Measurements from ENCODE around the gene ZNF236. TPM values are rescaled to one million over a fixed set of nuclear protein-coding genes. Genes with fewer than 3 reads are reported as not detected.

The ZNF236 gene
- total RNA-seq, 1 experiment from 2014 or later = 14.9 TPM

DNA sequence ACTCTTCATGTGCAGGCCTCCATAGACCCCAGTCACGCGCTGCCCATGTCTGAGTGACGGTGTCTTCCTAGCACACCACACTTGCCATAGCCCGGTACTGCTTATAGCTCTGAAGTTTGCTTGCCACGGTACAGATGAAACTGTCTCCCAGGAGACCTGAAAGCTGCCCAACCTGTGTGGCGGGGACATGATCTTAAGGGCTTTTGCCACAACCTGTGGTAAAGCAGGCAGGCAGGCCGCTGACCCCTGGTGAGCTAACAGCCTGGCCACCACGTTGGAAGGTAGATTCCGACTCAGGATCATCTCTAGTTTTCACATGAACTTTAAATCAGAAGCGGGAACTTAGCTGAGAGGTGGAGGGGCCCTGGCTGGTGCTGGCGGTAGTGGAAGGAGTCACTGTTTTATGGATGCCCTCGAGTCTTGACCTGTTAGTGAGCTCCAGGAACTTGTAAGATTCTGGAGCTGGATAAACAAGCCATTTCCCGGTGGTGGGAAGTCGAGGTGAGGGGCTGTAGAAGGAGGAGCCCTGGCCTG, 153.3 kb downstream of the ZNF236 start:
- Mint-ChIP-seq H3K4me3 (ENCODE audit: unreplicated experiment) (no peak overlapping the region), H3K36me3 (ENCODE audit: insufficient read depth, unreplicated experiment) (peaks cover 6% of the 10 kb centered on the region), H3K4me1 (ENCODE audit: low read depth, unreplicated experiment) (no peaks in the 10 kb centered on the region), H3K27me3 (ENCODE audit: insufficient read depth, unreplicated experiment) (no peaks in the 10 kb centered on the region), H3K27ac (ENCODE audit: unreplicated experiment) (no peak overlapping the region), H3K9me3 (ENCODE audit: unreplicated experiment) (no peaks in the 10 kb centered on the region)
- CTCF ChIA-PET = interaction anchor here (0.7 kb wide), 1 partner anchor 44 kb away, joined by 7 read pairs; no protein-coding TSS in a partner anchor
- no peak for DNase-seq
- intact Hi-C loops (cut with micrococcal nuclease; ENCODE audit: unreplicated experiment) = no loop called here
- no peaks in the 10 kb centered on the region for H3K36me3 ChIP-seq (ENCODE audit: control insufficient read depth, insufficient read depth, low read length)
- no peak overlapping the region for H3K4me3 ChIP-seq (ENCODE audit: low read depth, low read length)
- TF ChIP-seq, protein P1, sequence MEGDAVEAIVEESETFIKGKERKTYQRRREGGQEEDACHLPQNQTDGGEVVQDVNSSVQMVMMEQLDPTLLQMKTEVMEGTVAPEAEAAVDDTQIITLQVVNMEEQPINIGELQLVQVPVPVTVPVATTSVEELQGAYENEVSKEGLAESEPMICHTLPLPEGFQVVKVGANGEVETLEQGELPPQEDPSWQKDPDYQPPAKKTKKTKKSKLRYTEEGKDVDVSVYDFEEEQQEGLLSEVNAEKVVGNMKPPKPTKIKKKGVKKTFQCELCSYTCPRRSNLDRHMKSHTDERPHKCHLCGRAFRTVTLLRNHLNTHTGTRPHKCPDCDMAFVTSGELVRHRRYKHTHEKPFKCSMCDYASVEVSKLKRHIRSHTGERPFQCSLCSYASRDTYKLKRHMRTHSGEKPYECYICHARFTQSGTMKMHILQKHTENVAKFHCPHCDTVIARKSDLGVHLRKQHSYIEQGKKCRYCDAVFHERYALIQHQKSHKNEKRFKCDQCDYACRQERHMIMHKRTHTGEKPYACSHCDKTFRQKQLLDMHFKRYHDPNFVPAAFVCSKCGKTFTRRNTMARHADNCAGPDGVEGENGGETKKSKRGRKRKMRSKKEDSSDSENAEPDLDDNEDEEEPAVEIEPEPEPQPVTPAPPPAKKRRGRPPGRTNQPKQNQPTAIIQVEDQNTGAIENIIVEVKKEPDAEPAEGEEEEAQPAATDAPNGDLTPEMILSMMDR (IDR thresholded peaks at IDR 0.05; ENCODE audit: insufficient read depth in 1 of 2, low read depth in 1 of 2, low read length in 1 of 2, severe bottlenecking in 1 of 2, unreplicated experiment in 1 of 2) = no peak
- no peaks in the 10 kb centered on the region for H3K4me1 ChIP-seq
- H3K27me3 ChIP-seq (replicated peaks; ENCODE audit: control insufficient read depth, insufficient read depth, low read length) = no peaks in the 10 kb centered on the region
- POLR2A ChIA-PET = interaction anchor here (0.6 kb wide), 1 partner anchor 85 kb away, joined by 4 read pairs; no protein-coding TSS in a partner anchor
- no peaks in the 10 kb centered on the region for H3K9me3 ChIP-seq
- no TSS peak for BruUV-seq (replicated peaks)

DNA sequence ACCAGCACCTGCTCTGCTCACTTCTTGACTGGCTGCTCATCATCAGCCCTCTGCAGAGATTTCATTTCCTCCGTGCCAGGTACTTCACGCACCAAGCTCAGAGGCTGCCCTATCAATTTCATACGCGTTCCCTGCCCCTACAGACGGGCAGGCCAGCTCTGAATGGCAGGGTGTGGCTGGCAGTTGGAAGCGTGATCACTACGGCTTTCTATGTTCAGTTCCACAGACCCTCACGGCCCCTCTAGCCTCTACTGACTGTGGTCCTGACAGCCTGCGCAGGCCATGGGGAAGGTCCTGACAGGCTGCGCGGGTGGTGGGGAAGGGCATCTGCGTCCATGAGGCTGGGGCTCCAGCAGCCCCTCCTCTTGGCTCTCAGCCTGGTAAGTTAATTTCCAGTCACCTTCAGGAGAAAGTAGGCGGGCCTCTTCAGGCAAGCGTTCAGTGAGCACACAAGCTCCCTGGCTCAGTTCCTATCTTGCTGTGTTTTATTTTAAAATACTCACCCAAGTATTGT, 154.8 kb downstream of the ZNF236 start:
- BruUV-seq (replicated peaks) = no TSS peak
- Mint-ChIP-seq H3K4me3 (ENCODE audit: unreplicated experiment) (no peak overlapping the region), H3K27ac (ENCODE audit: unreplicated experiment) (no peak overlapping the region), H3K27me3 (ENCODE audit: insufficient read depth, unreplicated experiment) (no peaks in the 10 kb centered on the region), H3K9me3 (ENCODE audit: unreplicated experiment) (no peaks in the 10 kb centered on the region), H3K36me3 (ENCODE audit: insufficient read depth, unreplicated experiment) (peaks cover 6% of the 10 kb centered on the region), H3K4me1 (ENCODE audit: low read depth, unreplicated experiment) (no peaks in the 10 kb centered on the region)
- no peak for DNase-seq
- Histone ChIP-seq H3K27me3 (replicated peaks; ENCODE audit: control insufficient read depth, insufficient read depth, low read length) (no peaks in the 10 kb centered on the region), H3K9me3 (no peaks in the 10 kb centered on the region), H3K36me3 (ENCODE audit: control insufficient read depth, insufficient read depth, low read length) (no peaks in the 10 kb centered on the region), H3K4me1 (no peaks in the 10 kb centered on the region), H3K4me3 (ENCODE audit: low read depth, low read length) (no peak overlapping the region)
- intact Hi-C loops (cut with micrococcal nuclease; ENCODE audit: unreplicated experiment) = no loop called here
- POLR2A ChIA-PET = no interaction called here
- CTCF ChIA-PET = no interaction called here
- TF ChIP-seq, protein P1 (IDR thresholded peaks at IDR 0.05; ENCODE audit: insufficient read depth in 1 of 2, low read depth in 1 of 2, low read length in 1 of 2, severe bottlenecking in 1 of 2, unreplicated experiment in 1 of 2) = no peak

DNA sequence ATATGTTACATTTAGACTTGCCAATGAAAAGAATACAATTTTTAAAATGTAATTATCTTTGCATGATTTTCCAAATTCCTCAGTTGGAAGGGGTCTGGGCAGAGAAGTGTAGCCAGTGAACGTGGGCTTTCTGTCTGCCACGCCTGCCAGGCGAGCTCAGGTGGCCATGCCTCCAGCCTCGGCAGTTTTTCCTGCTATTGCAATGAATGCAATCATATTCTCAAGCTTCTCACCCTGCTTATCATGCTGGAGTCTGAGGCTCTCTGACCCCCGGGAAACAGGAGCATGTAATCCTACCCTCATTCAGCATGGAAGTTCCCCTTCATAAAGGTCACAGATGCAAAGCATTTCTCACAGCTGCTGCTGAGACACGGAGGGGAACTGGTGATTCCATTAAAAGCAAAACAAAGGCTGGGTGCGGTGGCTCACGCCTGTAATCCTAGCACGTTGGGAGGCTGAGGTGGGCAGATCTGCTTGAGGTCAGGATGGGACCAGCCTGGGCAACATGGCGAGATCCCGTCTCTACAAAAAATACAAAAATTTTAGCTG, 155.4 kb downstream of the ZNF236 start:
- H3K4me1 ChIP-seq = no peaks in the 10 kb centered on the region
- Mint-ChIP-seq H3K36me3 (ENCODE audit: insufficient read depth, unreplicated experiment) (peaks cover 6% of the 10 kb centered on the region), H3K27me3 (ENCODE audit: insufficient read depth, unreplicated experiment) (no peaks in the 10 kb centered on the region), H3K27ac (ENCODE audit: unreplicated experiment) (no peak overlapping the region), H3K4me1 (ENCODE audit: low read depth, unreplicated experiment) (no peaks in the 10 kb centered on the region), H3K9me3 (ENCODE audit: unreplicated experiment) (no peaks in the 10 kb centered on the region), H3K4me3 (ENCODE audit: unreplicated experiment) (no peak overlapping the region)
- intact Hi-C loops (cut with micrococcal nuclease; ENCODE audit: unreplicated experiment) = no loop called here
- BruUV-seq (replicated peaks) = no TSS peak
- H3K9me3 ChIP-seq = no peaks in the 10 kb centered on the region
- H3K4me3 ChIP-seq (ENCODE audit: low read depth, low read length) = no peak overlapping the region
- no peak for DNase-seq
- no peaks in the 10 kb centered on the region for H3K27me3 ChIP-seq (replicated peaks; ENCODE audit: control insufficient read depth, insufficient read depth, low read length)
- CTCF ChIA-PET = no interaction called here
- TF ChIP-seq, protein P1 (IDR thresholded peaks at IDR 0.05; ENCODE audit: insufficient read depth in 1 of 2, low read depth in 1 of 2, low read length in 1 of 2, severe bottlenecking in 1 of 2, unreplicated experiment in 1 of 2) = no peak
- POLR2A ChIA-PET = no interaction called here
- H3K36me3 ChIP-seq (ENCODE audit: control insufficient read depth, insufficient read depth, low read length) = no peaks in the 10 kb centered on the region
